HepG2 (cell line): ENCODE data around the gene MYO1B. TPM values are rescaled to one million over a fixed set of nuclear protein-coding genes. Genes with fewer than 3 reads are reported as not detected.

Experiments
- CCDC6 ChIP-seq: sonication (generic); formaldehyde crosslinking; IDR thresholded peaks from 2 replicates; pipeline ENCODE4 v1.8.1; 2022; ENCODE audit warnings: mild to moderate bottlenecking, missing genetic modification reagents, moderate library complexity
- E2F1 ChIP-seq: sonication (generic); formaldehyde crosslinking; IDR thresholded peaks from 2 replicates; pipeline ENCODE4 v1.5.0; 2020; ENCODE audit warnings: missing genetic modification reagents
- GMEB1 ChIP-seq: sonication (generic); formaldehyde crosslinking; IDR thresholded peaks from 2 replicates; pipeline ENCODE4 v1.5.1; 2020; ENCODE audit warnings: missing genetic modification reagents, mild to moderate bottlenecking, borderline replicate concordance
- GRHL1 ChIP-seq: sonication (generic); formaldehyde crosslinking; conservative IDR thresholded peaks from 2 replicates; pipeline ENCODE4 v1.8.0; 2022; ENCODE audit warnings: missing genetic modification reagents
- GZF1 ChIP-seq: sonication (generic); formaldehyde crosslinking; IDR thresholded peaks from 2 replicates; pipeline ENCODE4 v1.5.1; 2020; ENCODE audit warnings: mild to moderate bottlenecking, missing genetic modification reagents
- HBP1 ChIP-seq: IDR thresholded peaks from 2 replicates; pipeline ENCODE4 v1.6.1; 2016; ENCODE audit warnings: low read depth, control low read depth
- HIC2 ChIP-seq: sonication (generic); formaldehyde crosslinking; IDR thresholded peaks from 2 replicates; pipeline ENCODE4 v1.9.0; 2022; ENCODE audit warnings: low read depth, missing genetic modification reagents
- MYC ChIP-seq: sonication (generic); formaldehyde crosslinking; IDR thresholded peaks from 2 replicates; pipeline ENCODE4 v1.9.0; 2021; ENCODE audit warnings: missing genetic modification reagents, borderline replicate concordance
- YEATS2 ChIP-seq: sonication (generic); formaldehyde crosslinking; IDR thresholded peaks from 2 replicates; pipeline ENCODE4 v1.4.0; 2020; ENCODE audit warnings: missing genetic modification reagents, borderline replicate concordance
- ZMAT3 ChIP-seq: sonication (generic); formaldehyde crosslinking; conservative IDR thresholded peaks from 2 replicates; pipeline ENCODE4 v1.7.0; 2021; ENCODE audit warnings: missing genetic modification reagents
- ZNF20 ChIP-seq: sonication (generic); formaldehyde crosslinking; IDR thresholded peaks from 2 replicates; pipeline ENCODE4 v1.4.0; 2020; ENCODE audit warnings: mild to moderate bottlenecking, moderate library complexity, missing genetic modification reagents
- ZNF235 ChIP-seq: sonication (generic); formaldehyde crosslinking; IDR thresholded peaks from 2 replicates; pipeline ENCODE4 v1.8.1; 2023; ENCODE audit warnings: mild to moderate bottlenecking, missing genetic modification reagents, borderline replicate concordance
- ZNF260 ChIP-seq: sonication (generic); formaldehyde crosslinking; IDR thresholded peaks from 2 replicates; pipeline ENCODE4 v1.4.0; 2020; ENCODE audit warnings: missing genetic modification reagents, low read depth, mild to moderate bottlenecking, borderline replicate concordance
- ZNF263 ChIP-seq: sonication (generic); formaldehyde crosslinking; IDR thresholded peaks from 2 replicates; pipeline ENCODE4 v1.4.0; 2020; ENCODE audit warnings: missing genetic modification reagents
- ZNF274 ChIP-seq: sonication (generic); formaldehyde crosslinking; IDR thresholded peaks from 2 replicates; pipeline ENCODE4 v1.5.1; 2020; ENCODE audit warnings: mild to moderate bottlenecking, missing genetic modification reagents
- ZNF382 ChIP-seq: sonication (generic); formaldehyde crosslinking; IDR thresholded peaks from 2 replicates; pipeline ENCODE4 v1.5.0; 2020; ENCODE audit warnings: missing genetic modification reagents, mild to moderate bottlenecking, borderline replicate concordance
- ZNF468 ChIP-seq: sonication (generic); formaldehyde crosslinking; IDR thresholded peaks from 2 replicates; pipeline ENCODE4 v1.8.0; 2022; ENCODE audit warnings: mild to moderate bottlenecking, moderate library complexity, missing genetic modification reagents
- ZNF556 ChIP-seq: sonication (generic); formaldehyde crosslinking; IDR thresholded peaks from 2 replicates; pipeline ENCODE4 v1.4.0; 2020; ENCODE audit warnings: mild to moderate bottlenecking, missing genetic modification reagents, borderline replicate concordance
- ZNF562 ChIP-seq: sonication (generic); formaldehyde crosslinking; IDR thresholded peaks from 2 replicates; pipeline ENCODE4 v1.8.0; 2022; ENCODE audit warnings: missing genetic modification reagents, borderline replicate concordance
- ZNF780A ChIP-seq: sonication (generic); formaldehyde crosslinking; IDR thresholded peaks from 2 replicates; pipeline ENCODE4 v1.8.0; 2022; ENCODE audit warnings: mild to moderate bottlenecking, missing genetic modification reagents, moderate library complexity
- ZNF879 ChIP-seq: sonication (generic); formaldehyde crosslinking; IDR thresholded peaks from 2 replicates; pipeline ENCODE4 v1.8.1; 2023; ENCODE audit warnings: missing genetic modification reagents
- polyA plus RNA-seq, 8 experiments: library from polyadenylated mRNA; depleted of rRNA in 3 of 8; stranded (reverse) in 7 of 8; unstranded in 1 of 8; fragments of >200 nt; fragmentation: Illumina TruSeq in 4 of 8; extraction: Trizol in 4 of 8; gene quantifications; 2 replicates each; pipeline versions ENCODE4 v1.2.1 to v1.2.3, GENCODE V29; 2011 to 2016; ENCODE audit warnings: low read depth in 4 of 8, missing spikeins in 1 of 8, mixed read lengths in 1 of 8; ENCODE audit not compliant: insufficient read depth in 1 of 8
- total RNA-seq, 5 experiments: library from RNA; depleted of rRNA; stranded (reverse); fragments of >200 nt; fragmentation: Illumina TruSeq; extraction: Trizol; gene quantifications; 2 replicates each; pipeline ENCODE4 v1.2.3, GENCODE V29; 2016; ENCODE audit warnings: low read depth in 1 of 5

MYO1B gene
- total and polyA plus RNA-seq, 2 of the 13 experiments (the other 11 are each of a cell fraction or from before 2014, with no cell fraction given) = 36.9 to 89.8 TPM

- TF ChIP-seq GMEB1 (CRISPR knock-in tag) = peak; percentile 51; the same call in 1 of the 2 replicates
- no peak for TF ChIP-seq GZF1 (CRISPR knock-in tag)
- no peak; the same call in 1 of the 2 replicates for TF ChIP-seq YEATS2 (CRISPR knock-in tag)
- peak; percentile 88 for TF ChIP-seq ZNF556 (CRISPR knock-in tag)
- TF ChIP-seq ZNF274 (CRISPR knock-in tag) = peak; percentile 30
- TF ChIP-seq ZNF879 = 0 out of 2 replicates have a peak, but pooled peaks have one; percentile 30
- no peak for TF ChIP-seq GRHL1 (CRISPR knock-in tag)
- peak; percentile 66; the same call in 1 of the 2 replicates for TF ChIP-seq HBP1 (CRISPR knock-in tag)
- peak; percentile 98 for TF ChIP-seq ZNF263 (CRISPR knock-in tag)
- no peak for TF ChIP-seq ZNF468
- no peak for TF ChIP-seq ZNF382 (CRISPR knock-in tag)
- peak; percentile 63; the same call in 1 of the 2 replicates for TF ChIP-seq MYC (CRISPR knock-in tag)
- TF ChIP-seq ZMAT3 (CRISPR knock-in tag) = peak; percentile 12; the same call in 1 of the 2 replicates
- no peak for TF ChIP-seq ZNF235 (CRISPR knock-in tag)
- TF ChIP-seq ZNF260 = no peak
- no peak for TF ChIP-seq ZNF780A (CRISPR knock-in tag)
- TF ChIP-seq ZNF562 (CRISPR knock-in tag) = no peak
- 0 out of 2 replicates have a peak, but pooled peaks have one; percentile 42 for TF ChIP-seq HIC2
- peak; percentile 95 for TF ChIP-seq CCDC6 (CRISPR knock-in tag)
- TF ChIP-seq ZNF20 (CRISPR knock-in tag) = no peak
- peak; percentile 79 for TF ChIP-seq E2F1 (CRISPR knock-in tag)
These were observed at the start of gene MYO1B (continued) for GRCh38 chr2:191245046-191245868.
